ENCODE results near the gene CDC42BPG. TPM values are rescaled to one million over a fixed set of nuclear protein-coding genes. Genes with fewer than 3 reads are reported as not detected.

CDC42BPG gene
- total RNA-seq, 1 experiment from 2014 or later: 21.6 TPM

- no peaks in the 10 kb centered on the region; the same call in 1 of the 2 replicates for H3K36me3 Mint-ChIP-seq
- no peak overlapping the region for H3K4me3 Mint-ChIP-seq
- no peaks in the 10 kb centered on the region for H3K27me3 Mint-ChIP-seq (ENCODE audit: low read depth)
- DNase-seq (ENCODE audit: low spot score) (no peak), ATAC-seq (no peak)
- POLR2A ChIA-PET: no interaction called here
- no peaks in the 10 kb centered on the region for H3K4me1 Mint-ChIP-seq
- no peaks in the 10 kb centered on the region for H3K9me3 Mint-ChIP-seq
- CTCF ChIA-PET: interaction anchor here (1.1 to 1.4 kb wide), 3 partner anchors 10 to 55 kb away, joined by 3 to 6 read pairs (median 3); partner anchors contain the start of genes MAP4K2 and SF1
- H3K27ac Mint-ChIP-seq: peak overlapping the region; percentile 45
- TF ChIP-seq ZNF121 (CRISPR knock-in tag; IDR thresholded peaks at IDR 0.05): no peak
- TF ChIP-seq AR (CRISPR knock-in tag; IDR thresholded peaks at IDR 0.05): no peak
- no peak for TF ChIP-seq EMX1 (CRISPR knock-in tag; IDR thresholded peaks at IDR 0.05)
- TF ChIP-seq SOX15 (CRISPR knock-in tag; IDR thresholded peaks at IDR 0.05): no peak
- TF ChIP-seq USF1 (CRISPR knock-in tag; IDR thresholded peaks at IDR 0.05): no peak
- TF ChIP-seq CBFB (CRISPR knock-in tag; IDR thresholded peaks at IDR 0.05; ENCODE audit: low read depth): no peak
- no peak for TF ChIP-seq ZNF317 (CRISPR knock-in tag; IDR thresholded peaks at IDR 0.05; ENCODE audit: borderline replicate concordance, low read depth)
- no peak for TF ChIP-seq TEAD1 (CRISPR knock-in tag; IDR thresholded peaks at IDR 0.05)
- TF ChIP-seq ATF6 (CRISPR knock-in tag; IDR thresholded peaks at IDR 0.05): no peak
- TF ChIP-seq HMGXB4 (CRISPR knock-in tag; IDR thresholded peaks at IDR 0.05): no peak
- TF ChIP-seq FOXK1 (CRISPR knock-in tag; IDR thresholded peaks at IDR 0.05): no peak
- TF ChIP-seq ERG (CRISPR knock-in tag; IDR thresholded peaks at IDR 0.05): no peak
- no peak for TF ChIP-seq ZBTB21 (CRISPR knock-in tag; IDR thresholded peaks at IDR 0.05; ENCODE audit: borderline replicate concordance)
- TF ChIP-seq HMGA2 (CRISPR knock-in tag; IDR thresholded peaks at IDR 0.05): no peak
- no peak for TF ChIP-seq ETV6 (CRISPR knock-in tag; IDR thresholded peaks at IDR 0.05)
- no peak for TF ChIP-seq TCF7 (CRISPR knock-in tag; IDR thresholded peaks at IDR 0.05; ENCODE audit: low read depth)
These were observed 50.9 kb downstream of the CDC42BPG start for GRCh38 chr11:64793271-64794160.

- DNase-seq (ENCODE audit: low spot score) (no peak), ATAC-seq (no peak)
- Mint-ChIP-seq H3K9me3 (no peaks in the 10 kb centered on the region), H3K27me3 (ENCODE audit: low read depth) (no peaks in the 10 kb centered on the region), H3K27ac (no peak overlapping the region), H3K4me3 (no peak overlapping the region), H3K36me3 (no peaks in the 10 kb centered on the region; the same call in 1 of the 2 replicates), H3K4me1 (no peaks in the 10 kb centered on the region)
- ChIA-PET POLR2A (no interaction called here), CTCF (no interaction called here)
- no peak for TF ChIP-seq ATF2 (CRISPR knock-in tag; IDR thresholded peaks at IDR 0.05; ENCODE audit: borderline replicate concordance, low read depth)
- TF ChIP-seq RORB (CRISPR knock-in tag; IDR thresholded peaks at IDR 0.05): no peak
- TF ChIP-seq ZNF281 (CRISPR knock-in tag; IDR thresholded peaks at IDR 0.05): no peak
- no peak for TF ChIP-seq ZNF219 (CRISPR knock-in tag; IDR thresholded peaks at IDR 0.05; ENCODE audit: borderline replicate concordance)
- TF ChIP-seq GTF2I (CRISPR knock-in tag; conservative IDR thresholded peaks at IDR 0.05): no peak
These were observed 52.0 kb downstream of the CDC42BPG start for GRCh38 chr11:64792482-64792881.
